ENCODE data around the gene TENT4A. TPM values are rescaled to one million over a fixed set of nuclear protein-coding genes. Genes with fewer than 3 reads are reported as not detected.
A peak's percentile ranks its signal among the peaks of the same experiment; 100 is the strongest.

The TENT4A gene
- total and polyA plus RNA-seq, 2 of the 13 experiments (the other 11 are each of a cell fraction or from before 2014, with no cell fraction given): 6.3 to 13.3 TPM

- Histone ChIP-seq H3K27ac (ENCODE audit: extremely low read length, insufficient read depth, low read length) (no peak overlapping the region), H3K36me3 (replicated peaks in 1 of 2; ENCODE audit: control insufficient read depth in 1 of 2, insufficient read depth in 2 of 2, low read length in 2 of 2) (peaks cover 19 to 37% of the 10 kb centered on the region in 2 experiments), H3K4me1 (ENCODE audit: insufficient read depth, low read length) (peaks cover 21% of the 10 kb centered on the region), H3K9me3 (ENCODE audit: low read length) (no peaks in the 10 kb centered on the region), H3K9ac (ENCODE audit: insufficient read depth, low read depth, low read length) (no peak overlapping the region), H3K4me3 (replicated peaks in 1 of 3; ENCODE audit: insufficient read depth in 1 of 3, low read depth in 2 of 3, low read length in 3 of 3) (no peak overlapping the region), H3K79me2 (ENCODE audit: insufficient read depth, low read length) (no peaks in the 10 kb centered on the region), H3K4me2 (ENCODE audit: low read depth, low read length) (no peak overlapping the region), H3K27me3 (ENCODE audit: control insufficient read depth in 1 of 2, insufficient read depth in 2 of 2, low read length in 2 of 2) (no peaks in the 10 kb centered on the region), H4K20me1 (ENCODE audit: insufficient read depth, low read length) (no peaks in the 10 kb centered on the region), H2AFZ (ENCODE audit: low read length) (no peak overlapping the region)
- intact Hi-C loops (cut with micrococcal nuclease; ENCODE audit: unreplicated experiment): no loop called here
- in situ Hi-C loops (cut with HindIII; ENCODE audit: extremely low pct_ligation_motif_present, low pct_unique_long_range_greater_than_20kb): no loop called here
- CTCF ChIA-PET (ENCODE audit: low intra/inter-chr PET ratio, low total read pairs): no interaction called here
- WGBS (ENCODE audit: low lambda C conversion rate): 82% methylated on average over 8 of the region's 8 CpGs
- no TSS peak for BruUV-seq (replicated peaks)
- DNase-seq (ENCODE audit: low spot score) (peak; percentile 50), ATAC-seq (peak; percentile 33), FAIRE-seq (no peak)
- POLR2A ChIA-PET: no interaction called here
- peak; percentile 26; the same call in 1 of the 2 replicates for TF ChIP-seq BCL6 (CRISPR knock-in tag; IDR thresholded peaks at IDR 0.05)
- TF ChIP-seq NPAS2 (CRISPR knock-in tag; IDR thresholded peaks at IDR 0.05; ENCODE audit: borderline replicate concordance): no peak
- no peak for TF ChIP-seq EHMT2 (IDR thresholded peaks at IDR 0.05; ENCODE audit: borderline replicate concordance, low read depth, low read length)
- peak; percentile 77 for TF ChIP-seq NR2F6 (IDR thresholded peaks at IDR 0.05)
- TF ChIP-seq NR2F6 (CRISPR knock-in tag; IDR thresholded peaks at IDR 0.05): no peak
- TF ChIP-seq HNF1A (IDR thresholded peaks at IDR 0.05; ENCODE audit: low read depth): peak; percentile 61
- TF ChIP-seq HNF1A (CRISPR knock-in tag; IDR thresholded peaks at IDR 0.05; ENCODE audit: borderline replicate concordance): peak; percentile 58; the same call in 1 of the 2 replicates
- TF ChIP-seq CREM (IDR thresholded peaks at IDR 0.05): 0 out of 2 replicates have a peak, but pooled peaks have one; percentile 11
- TF ChIP-seq CREM (CRISPR knock-in tag; IDR thresholded peaks at IDR 0.05): no peak
- peak; percentile 78 for TF ChIP-seq CEBPB (IDR thresholded peaks at IDR 0.05; ENCODE audit: borderline replicate concordance, low read depth, low read length)
- peak; percentile 96 for TF ChIP-seq ZNF121 (CRISPR knock-in tag; IDR thresholded peaks at IDR 0.05)
- TF ChIP-seq PAF1 (CRISPR knock-in tag; IDR thresholded peaks at IDR 0.05): no peak
- peak; percentile 47; the same call in 1 of the 2 replicates for TF ChIP-seq FOXJ3 (CRISPR knock-in tag; IDR thresholded peaks at IDR 0.05; ENCODE audit: borderline replicate concordance)
- TF ChIP-seq PAXIP1 (CRISPR knock-in tag; conservative IDR thresholded peaks at IDR 0.05): peak; percentile 48
- TF ChIP-seq SOX6 (IDR thresholded peaks at IDR 0.05): no peak
- TF ChIP-seq SOX6 (CRISPR knock-in tag; IDR thresholded peaks at IDR 0.05): peak; percentile 42; the same call in 1 of the 2 replicates
- peak; percentile 23; the same call in 1 of the 2 replicates for TF ChIP-seq ZGPAT (CRISPR knock-in tag; IDR thresholded peaks at IDR 0.05)
These were observed 44.3 kb downstream of the TENT4A start for GRCh38 chr5:6757414-6757969.

All from HepG2 (cell line).